Breast epithelium (tissue), 4 donors: ENCODE results near the gene SAA1. TPM values are rescaled to one million over a fixed set of nuclear protein-coding genes. Genes with fewer than 3 reads are reported as not detected.

ENCODE experiments used
- DNase-seq, 2 donors: peaks; one replicate each; pipeline ENCODE4 v3.0.0-alpha.2; 2019; ENCODE audit warnings: low spot score in 2 of 2
- H3K27ac ChIP-seq, 2 donors: fragments of 200-600 bp; sonication (generic) in 1 of 2; one replicate each; pipeline ENCODE4 v1.5.1; 2016 to 2019; ENCODE audit warnings: mild to moderate bottlenecking in 1 of 2
- H3K27me3 ChIP-seq, 2 donors: fragments of 200-600 bp; sonication (generic) in 1 of 2; one replicate each; pipeline versions ENCODE4 v1.5.1 to v1.6.0; 2017 to 2019; ENCODE audit warnings: control low read depth in 1 of 2, mild to moderate bottlenecking in 1 of 2
- H3K36me3 ChIP-seq: fragments of 200-600 bp; one replicate; pipeline ENCODE4 v1.5.1; 2019
- H3K4me1 ChIP-seq, 2 donors: fragments of 200-600 bp; sonication (generic); one replicate each; pipeline ENCODE4 v1.5.1; 2016 to 2019; ENCODE audit warnings: control low read depth in 1 of 2
- H3K4me3 ChIP-seq, 3 donors: fragments of 200-600 bp; sonication (generic); 1 replicate in 2 of 3; 2 replicates in 1 of 3; pipeline ENCODE4 v1.5.1; 2016 to 2019; ENCODE audit warnings: mild to moderate bottlenecking in 3 of 3, moderate library complexity in 2 of 3
- H3K9me3 ChIP-seq, 2 donors: fragments of 200-600 bp; sonication (generic) in 1 of 2; one replicate each; pipeline ENCODE4 v1.5.1; 2016 to 2019; ENCODE audit warnings: control low read depth in 1 of 2
- CTCF ChIP-seq, 3 donors: fragments of 450-650 bp; IDR thresholded peaks; one replicate each; pipeline ENCODE4 v1.5.1; 2016 to 2017; ENCODE audit warnings: antibody characterized with exemption in 3 of 3, mild to moderate bottlenecking in 3 of 3, moderate library complexity in 3 of 3
- POLR2A ChIP-seq: fragments of 450-650 bp; IDR thresholded peaks from one replicate; pipeline ENCODE4 v1.6.1; 2016; ENCODE audit warnings: antibody characterized with exemption, mild to moderate bottlenecking, moderate library complexity
- POLR2AphosphoS5 ChIP-seq, 3 donors: sonication (generic); formaldehyde crosslinking; IDR thresholded peaks; one replicate each; pipeline ENCODE4 v1.6.1; 2017; ENCODE audit warnings: antibody characterized with exemption in 3 of 3
- intact Hi-C: fragments of 100-400 bp; cut with DNase I; formaldehyde crosslinking; loops from one replicate; pipeline ENCODE4 v1.15.1; 2023; ENCODE audit warnings: low total_unique reads
- total RNA-seq, 3 donors: library from RNA; depleted of rRNA; stranded (reverse); fragments of >200 nt; gene quantifications; one replicate each; pipeline ENCODE4 v1.1.0, GENCODE V29; 2016

Gene SAA1
- total RNA-seq, 3 donors from 2014 or later, result 78.1 to 1,384 (median 818) TPM

- H3K4me1 ChIP-seq, result peaks cover 3 to 7% of the 10 kb centered on the region in 2 donors
- no peaks in the 10 kb centered on the region for H3K9me3 ChIP-seq
- no peaks in the 10 kb centered on the region for H3K27me3 ChIP-seq
- TF ChIP-seq POLR2AphosphoS5 (IDR thresholded peaks at IDR 0.05), result no peak
- intact Hi-C loops, result no loop called here
- no peaks in the 10 kb centered on the region for H3K36me3 ChIP-seq
- no peak for DNase-seq
- H3K4me3 ChIP-seq, result no peak overlapping the region
- peak overlapping the region; percentile 81 to 91 for H3K27ac ChIP-seq
These were observed 48.1 kb downstream of the SAA1 start for GRCh38 chr11:18313965-18314763.

GRCh38 chr11:18314784-18315523 lies 48.9 kb downstream of the SAA1 start:
- Histone ChIP-seq H3K27ac (peak overlapping the region; percentile 45 to 81), H3K4me3 (no peak overlapping the region), H3K9me3 (no peaks in the 10 kb centered on the region), H3K27me3 (no peaks in the 10 kb centered on the region), H3K36me3 (no peaks in the 10 kb centered on the region), H3K4me1 (peaks cover 3 to 7% of the 10 kb centered on the region in 2 donors)
- DNase-seq, result no peak
- TF ChIP-seq CTCF (IDR thresholded peaks at IDR 0.05), result no peak
- no peak for TF ChIP-seq POLR2A
- no peak for TF ChIP-seq POLR2AphosphoS5 (IDR thresholded peaks at IDR 0.05)
- intact Hi-C loops, result no loop called here

GRCh38 chr11:18315893-18316292 lies 49.8 kb downstream of the SAA1 start:
- H3K4me3 ChIP-seq, result no peak overlapping the region
- intact Hi-C loops, result no loop called here
- H3K27ac ChIP-seq, result peak overlapping the region; percentile 43 to 81
- no peak for TF ChIP-seq POLR2AphosphoS5 (IDR thresholded peaks at IDR 0.05)
- TF ChIP-seq POLR2A, result no peak
- TF ChIP-seq CTCF (IDR thresholded peaks at IDR 0.05), result no peak
- no peaks in the 10 kb centered on the region for H3K9me3 ChIP-seq
- no peaks in the 10 kb centered on the region for H3K36me3 ChIP-seq
- no peaks in the 10 kb centered on the region for H3K27me3 ChIP-seq
- DNase-seq, result no peak
- peaks cover 3 to 7% of the 10 kb centered on the region in 2 donors for H3K4me1 ChIP-seq

- TF ChIP-seq CTCF (IDR thresholded peaks at IDR 0.05) (no peak), POLR2A (no peak), POLR2AphosphoS5 (IDR thresholded peaks at IDR 0.05) (no peak)
- no peak overlapping the region for H3K27ac ChIP-seq
- H3K4me1 ChIP-seq, result peaks cover under 1 to 7% of the 10 kb centered on the region in 2 donors
- no peaks in the 10 kb centered on the region for H3K27me3 ChIP-seq
- no peak overlapping the region for H3K4me3 ChIP-seq
- intact Hi-C loops, result no loop called here
- H3K9me3 ChIP-seq, result no peaks in the 10 kb centered on the region
- no peak for DNase-seq
- H3K36me3 ChIP-seq, result no peaks in the 10 kb centered on the region
These were observed 51.5 kb downstream of the SAA1 start for GRCh38 chr11:18317551-18317950.

Other genes starting within 250 kb of the SAA1 start
- gene TPH1, start 220.0 kb upstream of the SAA1 start, total RNA-seq, result 1 to 10 TPM in 2 of 3 donors, under 1 TPM in 1; 0.64 to 2.6 (median 1.2) TPM
- gene SAAL1, start 160.2 kb upstream of the SAA1 start, total RNA-seq, result 10 to 100 TPM; 12.3 to 16.4 (median 16.0) TPM
- gene MRGPRX3, start 133.7 kb upstream of the SAA1 start, total RNA-seq, result 1 to 10 TPM in 2 of 3 donors, not detected in 1; 2.0 to 5.2 TPM
- gene MRGPRX4, start 93.4 kb upstream of the SAA1 start, total RNA-seq, result not detected
- 10 to 100 TPM in 1 of 3 donors, 1 to 10 TPM in 1, not detected in 1; 5.6 to 45.2 TPM for gene SAA4, start 29.5 kb upstream of the SAA1 start, total RNA-seq
- gene SAA2, start 17.6 kb upstream of the SAA1 start, total RNA-seq, result 100 to 1,000 TPM in 2 of 3 donors, 1 to 10 TPM in 1; 7.5 to 567 (median 428) TPM
- 100 to 1,000 TPM in 1 of 3 donors, 10 to 100 TPM in 2; 18.7 to 166 (median 57.0) TPM for gene HPS5, start 55.9 kb downstream of the SAA1 start, total RNA-seq
- gene GTF2H1, start 56.3 kb downstream of the SAA1 start, total RNA-seq, result 10 to 100 TPM; 73.1 to 83.7 (median 74.4) TPM
- gene LDHA, start 128.3 kb downstream of the SAA1 start, total RNA-seq, result 100 to 1,000 TPM; 433 to 515 (median 501) TPM
- gene LDHC, start 146.1 kb downstream of the SAA1 start, total RNA-seq, result not detected
- gene LDHAL6A, start 189.6 kb downstream of the SAA1 start, total RNA-seq, result not detected